Measurements from ENCODE around the gene CCDC188. TPM values are rescaled to one million over a fixed set of nuclear protein-coding genes. Genes with fewer than 3 reads are reported as not detected.

Gene CCDC188
- total and polyA plus RNA-seq, 2 of the 4 experiments (the other 2 are of a cell fraction), result 0.10 TPM; not detected in 1

- Histone ChIP-seq H4K20me1 (ENCODE audit: insufficient read depth, low read length) (peaks cover 57% of the 10 kb centered on the region), H2BK5ac (ENCODE audit: low read depth, low read length, poor library complexity, severe bottlenecking) (no peak overlapping the region), H3K4me1 (ENCODE audit: control insufficient read depth, insufficient read depth, low read length) (no peaks in the 10 kb centered on the region), H3K9me3 (ENCODE audit: control insufficient read depth, insufficient read depth, low read length) (no peaks in the 10 kb centered on the region), H4K8ac (ENCODE audit: low read depth in 2 of 2, low read length in 2 of 2) (no peak overlapping the region), H3K9me1 (ENCODE audit: insufficient read depth, low read length) (no peaks in the 10 kb centered on the region), H3K79me1 (ENCODE audit: low read depth in 1 of 2, low read length in 2 of 2) (peaks cover 9 to 41% of the 10 kb centered on the region in 2 experiments), H4K5ac (ENCODE audit: low read depth, low read length) (no peak overlapping the region), H2AK5ac (ENCODE audit: low read depth, low read length) (no peak overlapping the region), H3K4me3 (ENCODE audit: insufficient read depth, low read depth, low read length) (no peak overlapping the region), H3K18ac (ENCODE audit: low read depth, low read length) (no peak overlapping the region), H3K14ac (replicated peaks; ENCODE audit: low read depth, low read length) (no peak overlapping the region), H4K91ac (ENCODE audit: insufficient read depth, low read depth, low read length) (no peak overlapping the region), H2BK15ac (ENCODE audit: low read depth, low read length) (no peak overlapping the region), H3K4me2 (ENCODE audit: low read depth, low read length) (no peak overlapping the region), H3K23ac (ENCODE audit: low read depth, low read length) (no peak overlapping the region), H2AK9ac (replicated peaks; ENCODE audit: low read depth, low read length, poor library complexity) (no peak overlapping the region), H3K4ac (ENCODE audit: low read depth, low read length) (no peak overlapping the region), H3K56ac (ENCODE audit: extremely low read depth, insufficient read depth, low read length) (no peak overlapping the region), H2BK120ac (ENCODE audit: low read depth, low read length) (no peak overlapping the region), H3K36me3 (ENCODE audit: control insufficient read depth, insufficient read depth, low read length) (peaks cover 75% of the 10 kb centered on the region), H3K9ac (ENCODE audit: low read depth, low read length) (no peak overlapping the region), H3K27me3 (ENCODE audit: control insufficient read depth, insufficient read depth, low read length) (no peaks in the 10 kb centered on the region), H3K27ac (ENCODE audit: insufficient read depth, low read length) (no peak overlapping the region), H2AFZ (replicated peaks; ENCODE audit: low read length, poor library complexity) (no peak overlapping the region), H2BK20ac (ENCODE audit: low read depth, low read length) (no peak overlapping the region)
- POLR2A ChIA-PET (ENCODE audit: unreplicated experiment), result no interaction called here
- dilution Hi-C loops (cut with HindIII; ENCODE audit: low sequenced_read_pairs, unreplicated experiment), result no loop called here
- CTCF ChIA-PET, result no interaction called here
- in situ Hi-C loops (cut with MboI; ENCODE audit: low sequenced_read_pairs), result no loop called here
- WGBS, 2 experiments (ENCODE audit: extremely low coverage in 2 of 2, insufficient read length in 1 of 2), result 100% methylated on average over 3 of the region's 7 CpGs; no CpG with 5 or more reads in 1 of the 2 experiments
- intact Hi-C loops (cut with micrococcal nuclease), result no loop called here
- TF ChIP-seq RAD21 (IDR thresholded peaks at IDR 0.05; ENCODE audit: low read length) (no peak), MXI1 (IDR thresholded peaks at IDR 0.05; ENCODE audit: borderline replicate concordance, low read depth, low read length) (no peak), ELK1 (IDR thresholded peaks at IDR 0.05; ENCODE audit: borderline replicate concordance, low read depth, low read length) (no peak), SMC3 (IDR thresholded peaks at IDR 0.05; ENCODE audit: low read depth, low read length) (no peak), NFE2L2 (IDR thresholded peaks at IDR 0.05; ENCODE audit: low read depth, low read length) (no peak), RCOR1 (IDR thresholded peaks at IDR 0.05; ENCODE audit: insufficient replicate concordance, low read length) (no peak), BHLHE40 (IDR thresholded peaks at IDR 0.05; ENCODE audit: low read depth, low read length) (no peak), POLR2A (IDR thresholded peaks at IDR 0.05; ENCODE audit: low read depth, low read length) (no peak), FOS (IDR thresholded peaks at IDR 0.05; ENCODE audit: low read depth, low read length) (no peak)
- DNase-seq (no peak), ATAC-seq (ENCODE audit: low read depth) (no peak)
- no TSS peak for BruUV-seq (replicated peaks)
Measured at GRCh38 chr22:20107471-20107901, 43.4 kb downstream of the CCDC188 start.
